ENCODE data around the gene FOXM1.
"Not testable (repeated sequence)": the region's sequence is repeated elsewhere in the genome, so short reads cannot be mapped to it uniquely, and the experiment has no call there.

Gene FOXM1

GRCh38 chr12:2879853-2880252, 2.9 kb upstream of the FOXM1 start:
- no peak for DNase-seq (ENCODE audit: low read depth in 3 of 3)

GRCh38 chr12:2877953-2878732, 1.2 kb upstream of the FOXM1 start:
- DNase-seq (ENCODE audit: low read depth in 3 of 3), result no peak

GRCh38 chr12:2876431-2877046, 435 bp downstream of the FOXM1 start:
- peak in 1 of 3 donors; percentile 8 for DNase-seq (ENCODE audit: low read depth in 3 of 3)

- DNase-seq (ENCODE audit: low read depth in 3 of 3), result not testable (repeated sequence)
Observed at GRCh38 chr12:2868986-2869632, 7.9 kb downstream of the FOXM1 start.

GRCh38 chr12:2864198-2864597, 12.8 kb downstream of the FOXM1 start:
- DNase-seq (ENCODE audit: low read depth in 3 of 3), result no peak

GRCh38 chr12:2863402-2863801, 13.6 kb downstream of the FOXM1 start:
- DNase-seq (ENCODE audit: low read depth in 3 of 3), result not testable (repeated sequence)

- no peak for DNase-seq (ENCODE audit: low read depth in 3 of 3)
Observed at GRCh38 chr12:2862876-2863275, 14.1 kb downstream of the FOXM1 start.

GRCh38 chr12:2860170-2860569, 16.8 kb downstream of the FOXM1 start:
- no peak for DNase-seq (ENCODE audit: low read depth in 3 of 3)

- no peak for DNase-seq (ENCODE audit: low read depth in 3 of 3)
Observed at GRCh38 chr12:2858944-2859421, 18.0 kb downstream of the FOXM1 start.

- no peak for DNase-seq (ENCODE audit: low read depth in 3 of 3)
Observed at GRCh38 chr12:2858334-2858733, 18.6 kb downstream of the FOXM1 start.

- no peak for DNase-seq (ENCODE audit: low read depth in 3 of 3)
Observed at GRCh38 chr12:2857576-2857975, 19.4 kb downstream of the FOXM1 start.

GRCh38 chr12:2857021-2857431, 19.9 kb downstream of the FOXM1 start, which contains the start of gene TEX52:
TEX52 (minus strand) TSS chr12:2857039; CDS start chr12:2857026, 13 bp downstream.
- no peak for DNase-seq (ENCODE audit: low read depth in 3 of 3)

- DNase-seq (ENCODE audit: low read depth in 3 of 3), result no peak
Observed at GRCh38 chr12:2856051-2856450, 20.9 kb downstream of the FOXM1 start.

GRCh38 chr12:2855546-2855945, 21.4 kb downstream of the FOXM1 start:
- no peak for DNase-seq (ENCODE audit: low read depth in 3 of 3)

- DNase-seq (ENCODE audit: low read depth in 3 of 3), result no peak
Observed at GRCh38 chr12:2854669-2855453, 22.1 kb downstream of the FOXM1 start.

GRCh38 chr12:2853626-2854025, 23.3 kb downstream of the FOXM1 start:
- DNase-seq (ENCODE audit: low read depth in 3 of 3), result peak; percentile 23 to 60 (median 25)

GRCh38 chr12:2851931-2852330, 25.0 kb downstream of the FOXM1 start:
- DNase-seq (ENCODE audit: low read depth in 3 of 3), result no peak

- DNase-seq (ENCODE audit: low read depth in 3 of 3), result no peak
Observed at GRCh38 chr12:2845280-2845679, 31.7 kb downstream of the FOXM1 start.

- no peak for DNase-seq (ENCODE audit: low read depth in 3 of 3)
Observed at GRCh38 chr12:2844786-2845185, 32.2 kb downstream of the FOXM1 start.

- no peak for DNase-seq (ENCODE audit: low read depth in 3 of 3)
Observed at GRCh38 chr12:2842948-2843347, 34.0 kb downstream of the FOXM1 start.

GRCh38 chr12:2841056-2841650, 35.8 kb downstream of the FOXM1 start:
- DNase-seq (ENCODE audit: low read depth in 3 of 3), result no peak

All from stimulated activated CD4-positive, alpha-beta T cell treated with anti-CD3 and anti-CD28 coated beads, TNF-alpha, amount 100 ng/mL, for 48 hours (primary cell).